SK-N-SH (cell line): ENCODE data around the gene ANGPTL7. TPM values are rescaled to one million over a fixed set of nuclear protein-coding genes. Genes with fewer than 3 reads are reported as not detected.

ENCODE experiments used
- CTCF ChIA-PET: fragments of 300-600, 350-600 bp; formaldehyde crosslinking; extraction: SDS; loops from one replicate; lab custom pipeline; 2021; lab: Yijun Ruan, JAX
- POLR2A ChIA-PET: fragments of 350-600 bp; sonication (Branson Sonifier 250); formaldehyde crosslinking; extraction: SDS; loops from one replicate; lab custom pipeline; 2020; ENCODE audit warnings: antibody characterized with exemption, inconsistent platforms; lab: Yijun Ruan, JAX
- DNase-seq: peaks from one replicate; pipeline ENCODE4 v3.0.0; 2012
- H2AFZ ChIP-seq: fragments of 200-600 bp; sonication (generic); 2 replicates; pipeline ENCODE4 v1.8.1; 2016; ENCODE audit warnings: antibody characterized with exemption, mild to moderate bottlenecking, low read depth
- H3F3A ChIP-seq: fragments of 200-600 bp; sonication (generic); replicated peaks from 2 replicates; pipeline ENCODE3; 2016; ENCODE audit warnings: antibody characterized with exemption, mild to moderate bottlenecking; ENCODE audit not compliant: insufficient read depth
- H3K27ac ChIP-seq, 2 experiments: fragments of 200-500 bp in 1 of 2; fragments of 200-600 bp in 1 of 2; sonication (Bioruptor generic) in 1 of 2; sonication (generic), shearing (Covaris generic) in 1 of 2; 2 replicates each; pipeline versions ENCODE4 v1.5.1 to v1.6.1; 2014 to 2016; ENCODE audit warnings: low read depth in 2 of 2, inconsistent platforms in 1 of 2, low read length in 1 of 2, mild to moderate bottlenecking in 1 of 2, mixed read lengths in 1 of 2
- H3K27me3 ChIP-seq: fragments of 200-600 bp; sonication (generic), shearing (Covaris generic); 2 replicates; pipeline ENCODE4 v1.6.1; 2016; ENCODE audit warnings: mixed run types; ENCODE audit not compliant: insufficient read depth
- H3K36me3 ChIP-seq, 2 experiments: fragments of 200-500 bp in 1 of 2; fragments of 200-600 bp in 1 of 2; sonication (Bioruptor generic) in 1 of 2; sonication (generic) in 1 of 2; replicated peaks in 1 of 2; 2 replicates each; pipeline versions ENCODE3 to v1.5.1; 2014 to 2016; ENCODE audit warnings: low read length in 1 of 2, mild to moderate bottlenecking in 1 of 2; ENCODE audit not compliant: insufficient read depth in 2 of 2, control insufficient read depth in 1 of 2
- H3K4me1 ChIP-seq, 2 experiments: fragments of 200-500 bp in 1 of 2; fragments of 200-600 bp in 1 of 2; sonication (Bioruptor generic) in 1 of 2; sonication (generic), shearing (Covaris generic) in 1 of 2; 2 replicates each; pipeline versions ENCODE4 v1.5.1 to v1.6.1; 2014 to 2016; ENCODE audit warnings: low read depth in 1 of 2, low read length in 1 of 2, mixed run types in 1 of 2; ENCODE audit not compliant: insufficient read depth in 2 of 2, control insufficient read depth in 1 of 2
- H3K4me2 ChIP-seq: fragments of 200-600 bp; sonication (generic), shearing (Covaris generic); 2 replicates; pipeline ENCODE4 v1.6.1; 2017; ENCODE audit warnings: mixed run types
- H3K4me3 ChIP-seq, 2 experiments: fragments of 200-500 bp in 1 of 2; fragments of 200-600 bp in 1 of 2; sonication (Bioruptor generic) in 1 of 2; sonication (generic), shearing (Covaris generic) in 1 of 2; 2 replicates each; pipeline versions ENCODE4 v1.5.1 to v1.8.1; 2014 to 2016; ENCODE audit warnings: low read depth in 2 of 2, inconsistent platforms in 1 of 2, low read length in 1 of 2, mild to moderate bottlenecking in 1 of 2, mixed read lengths in 1 of 2, moderate library complexity in 1 of 2
- H3K79me2 ChIP-seq: fragments of 200-600 bp; sonication (generic); 2 replicates; pipeline ENCODE4 v1.8.1; 2017; ENCODE audit warnings: mild to moderate bottlenecking; ENCODE audit not compliant: insufficient read depth
- H3K9ac ChIP-seq: fragments of 200-600 bp; sonication (generic); 2 replicates; pipeline ENCODE4 v1.6.1; 2017; ENCODE audit warnings: mixed run types
- H3K9me2 ChIP-seq: fragments of 200-600 bp; sonication (generic); 2 replicates; pipeline ENCODE4 v1.6.1; 2017; ENCODE audit warnings: mixed run types
- H3K9me3 ChIP-seq: fragments of 200-600 bp; sonication (generic); 2 replicates; pipeline ENCODE4 v1.6.1; 2017; ENCODE audit warnings: mixed run types, mild to moderate bottlenecking, moderate library complexity
- H4K20me1 ChIP-seq: fragments of 200-600 bp; sonication (generic); 2 replicates; pipeline ENCODE4 v1.6.1; 2017; ENCODE audit warnings: mild to moderate bottlenecking, mixed run types; ENCODE audit not compliant: insufficient read depth
- CHD2 ChIP-seq: fragments of 150-350 bp; IDR thresholded peaks from 2 replicates; pipeline ENCODE4 v1.6.1; 2018; ENCODE audit warnings: low read length; ENCODE audit not compliant: partially characterized antibody
- ELF1 ChIP-seq: IDR thresholded peaks from 2 replicates; pipeline ENCODE4 v1.4.0; 2012
- FOSL2 ChIP-seq: IDR thresholded peaks from 2 replicates; pipeline ENCODE4 v1.4.0; 2012; ENCODE audit warnings: low read depth, mild to moderate bottlenecking, moderate library complexity, borderline replicate concordance
- JUND ChIP-seq: IDR thresholded peaks from 2 replicates; pipeline ENCODE4 v1.4.0; 2012
- MAX ChIP-seq: IDR thresholded peaks from 2 replicates; pipeline ENCODE4 v1.4.0; 2012; ENCODE audit warnings: low read depth
- MEF2A ChIP-seq: IDR thresholded peaks from 2 replicates; pipeline ENCODE4 v1.4.0; 2012; ENCODE audit warnings: low read depth, borderline replicate concordance
- MXI1 ChIP-seq: IDR thresholded peaks from 2 replicates; pipeline ENCODE4 v1.6.1; 2012; ENCODE audit warnings: mild to moderate bottlenecking, low read depth, low read length, improper control_type of control experiment
- NRF1 ChIP-seq: IDR thresholded peaks from 2 replicates; pipeline ENCODE4 v1.6.1; 2012; ENCODE audit warnings: low read depth, mild to moderate bottlenecking, low read length
- REST ChIP-seq: IDR thresholded peaks from 2 replicates; pipeline ENCODE4 v1.6.1; 2012; ENCODE audit warnings: mild to moderate bottlenecking, low read depth, low read length, moderate library complexity
- RFX5 ChIP-seq: IDR thresholded peaks from 2 replicates; pipeline ENCODE4 v1.6.1; 2012; ENCODE audit warnings: mild to moderate bottlenecking, improper control_type of control experiment, low read length
- TAF1 ChIP-seq: IDR thresholded peaks from 2 replicates; pipeline ENCODE4 v1.6.1; 2012; ENCODE audit warnings: low read depth, mild to moderate bottlenecking, low read length, moderate library complexity, borderline replicate concordance
- USF2 ChIP-seq: fragments of 150-350 bp; IDR thresholded peaks from 2 replicates; pipeline ENCODE4 v1.6.1; 2017; ENCODE audit warnings: antibody characterized with exemption, low read length, low read depth, borderline replicate concordance
- YY1 ChIP-seq: IDR thresholded peaks from 2 replicates; pipeline ENCODE4 v1.4.0; 2012; ENCODE audit warnings: low read depth, mild to moderate bottlenecking
- WGBS: methylation state at CpG from one replicate; pipeline ENCODE4 v1.1.6; 2017; ENCODE audit warnings: low lambda C conversion rate; 5-methylcytosine and 5-hydroxymethylcytosine counted together
- polyA plus RNA-seq, 3 experiments: library from polyadenylated mRNA; depleted of rRNA; stranded (reverse); fragments of >200 nt; gene quantifications; 2 replicates each; pipeline ENCODE4 v1.2.3, GENCODE V29; 2012
- TF ChIP-seq, protein P1 (sequence below): IDR thresholded peaks from 2 replicates; pipeline ENCODE4 v1.4.0; 2012; ENCODE audit warnings: low read depth, borderline replicate concordance
- TF ChIP-seq, protein P2 (sequence below): IDR thresholded peaks from 2 replicates; pipeline ENCODE4 v1.4.0; 2012; ENCODE audit warnings: low read depth, borderline replicate concordance

Gene ANGPTL7
- polyA plus RNA-seq, 1 of the 3 experiments (the other 2 are of a cell fraction), result 0.08 TPM

DNA sequence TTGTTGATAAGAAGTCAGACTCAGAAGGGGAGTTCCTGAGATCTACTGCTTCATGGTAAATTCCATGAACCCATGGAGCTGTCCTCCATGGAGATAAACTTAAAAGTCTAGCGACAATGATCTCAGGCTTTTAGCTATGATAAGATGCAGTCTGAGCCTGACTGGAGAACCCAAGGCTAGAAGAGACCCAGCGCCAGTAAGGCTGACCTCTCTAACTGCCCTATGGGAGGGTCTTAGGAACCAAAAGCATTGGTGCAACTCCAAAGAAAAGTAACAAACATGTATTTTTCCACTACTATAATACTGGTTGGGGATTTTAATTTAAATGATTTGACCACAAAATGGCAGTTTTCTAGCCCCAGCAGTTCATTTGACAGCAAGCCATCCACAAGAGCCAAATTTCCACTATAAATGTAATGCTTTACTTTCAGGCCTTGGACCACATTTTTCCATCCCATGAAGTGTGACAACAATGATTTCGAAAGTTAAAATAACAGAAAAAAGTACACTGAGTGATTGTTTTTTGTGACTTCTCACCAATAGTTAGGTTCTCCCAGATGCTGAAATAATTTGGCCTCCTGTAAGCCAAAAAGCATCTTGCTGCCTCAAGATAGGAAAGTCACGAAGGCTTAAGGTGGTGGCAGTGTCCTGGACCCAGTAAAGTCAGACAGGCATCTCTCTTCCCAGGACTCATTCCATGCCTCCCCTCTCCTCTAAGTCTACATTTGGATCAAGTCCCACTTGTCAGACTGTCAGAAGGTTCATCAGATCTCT is 46.4 kb upstream of the ANGPTL7 start:
- peaks cover 9% of the 10 kb centered on the region for H3F3A ChIP-seq
- TF ChIP-seq NRF1 (no peak), MXI1 (no peak), ELF1 (no peak), MEF2A (no peak), TAF1 (no peak), CHD2 (no peak), REST (no peak), MAX (no peak), FOSL2 (no peak), RFX5 (no peak), USF2 (no peak), JUND (no peak), YY1 (no peak)
- TF ChIP-seq, protein P1, sequence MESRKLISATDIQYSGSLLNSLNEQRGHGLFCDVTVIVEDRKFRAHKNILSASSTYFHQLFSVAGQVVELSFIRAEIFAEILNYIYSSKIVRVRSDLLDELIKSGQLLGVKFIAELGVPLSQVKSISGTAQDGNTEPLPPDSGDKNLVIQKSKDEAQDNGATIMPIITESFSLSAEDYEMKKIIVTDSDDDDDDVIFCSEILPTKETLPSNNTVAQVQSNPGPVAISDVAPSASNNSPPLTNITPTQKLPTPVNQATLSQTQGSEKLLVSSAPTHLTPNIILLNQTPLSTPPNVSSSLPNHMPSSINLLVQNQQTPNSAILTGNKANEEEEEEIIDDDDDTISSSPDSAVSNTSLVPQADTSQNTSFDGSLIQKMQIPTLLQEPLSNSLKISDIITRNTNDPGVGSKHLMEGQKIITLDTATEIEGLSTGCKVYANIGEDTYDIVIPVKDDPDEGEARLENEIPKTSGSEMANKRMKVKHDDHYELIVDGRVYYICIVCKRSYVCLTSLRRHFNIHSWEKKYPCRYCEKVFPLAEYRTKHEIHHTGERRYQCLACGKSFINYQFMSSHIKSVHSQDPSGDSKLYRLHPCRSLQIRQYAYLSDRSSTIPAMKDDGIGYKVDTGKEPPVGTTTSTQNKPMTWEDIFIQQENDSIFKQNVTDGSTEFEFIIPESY, result no peak
- TF ChIP-seq, protein P2, sequence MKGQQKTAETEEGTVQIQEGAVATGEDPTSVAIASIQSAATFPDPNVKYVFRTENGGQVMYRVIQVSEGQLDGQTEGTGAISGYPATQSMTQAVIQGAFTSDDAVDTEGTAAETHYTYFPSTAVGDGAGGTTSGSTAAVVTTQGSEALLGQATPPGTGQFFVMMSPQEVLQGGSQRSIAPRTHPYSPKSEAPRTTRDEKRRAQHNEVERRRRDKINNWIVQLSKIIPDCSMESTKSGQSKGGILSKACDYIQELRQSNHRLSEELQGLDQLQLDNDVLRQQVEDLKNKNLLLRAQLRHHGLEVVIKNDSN, result no peak
- TF ChIP-seq, all 33 proteins: peak for 0
- Histone ChIP-seq H3K27ac (no peak overlapping the region), H3K9me2 (no peaks in the 10 kb centered on the region), H3K4me1 (peaks cover 11 to 29% of the 10 kb centered on the region in 2 experiments; a peak in 2 of 4 replicates), H3K4me3 (no peak overlapping the region), H3K79me2 (no peaks in the 10 kb centered on the region), H4K20me1 (no peaks in the 10 kb centered on the region), H3K27me3 (no peaks in the 10 kb centered on the region), H3K9ac (no peak overlapping the region), H2AFZ (no peak overlapping the region), H3K9me3 (no peaks in the 10 kb centered on the region), H3K4me2 (no peak overlapping the region), H3K36me3 (peaks cover 22 to 52% of the 10 kb centered on the region in 2 experiments)
- ChIA-PET POLR2A (no interaction called here), CTCF (interaction anchor here (2.1 kb wide), 1 partner anchor 10 kb away, joined by 7 read pairs; no protein-coding TSS in a partner anchor)
- 96% methylated on average over 4 of the region's 4 CpGs for WGBS
- no peak for DNase-seq
